Keratinocyte (primary cell): ENCODE results near the gene VPS8. TPM values are rescaled to one million over a fixed set of nuclear protein-coding genes. Genes with fewer than 3 reads are reported as not detected.

Experiments
- DNase-seq: peaks from one replicate; pipeline ENCODE4 v3.0.0-alpha.2; 2011; ENCODE audit warnings: low read depth, missing footprints, low spot score
- FAIRE-seq: peaks from 2 replicates; lab custom pipeline; 2011; peaks lifted over from hg19 to GRCh38; lab: Jason Lieb, UNC
- H2AFZ ChIP-seq: 2 replicates; pipeline ENCODE4 v1.6.0; 2012; ENCODE audit warnings: low read length, control low read depth, inconsistent platforms; ENCODE audit not compliant: control insufficient read depth
- H3K27ac ChIP-seq: 2 replicates; pipeline ENCODE4 v1.5.1; 2011; ENCODE audit warnings: low read length; ENCODE audit not compliant: control insufficient read depth, insufficient read depth
- H3K27me3 ChIP-seq: 3 replicates; pipeline ENCODE4 v1.6.0; 2011; ENCODE audit warnings: low read length; ENCODE audit not compliant: control insufficient read depth, insufficient read depth; ENCODE audit errors: extremely low read depth
- H3K36me3 ChIP-seq, 2 experiments: 2 replicates in 1 of 2; 3 replicates in 1 of 2; pipeline ENCODE4 v1.5.1; 2011; ENCODE audit warnings: low read length in 2 of 2, mild to moderate bottlenecking in 1 of 2; ENCODE audit not compliant: control insufficient read depth in 2 of 2, insufficient read depth in 2 of 2; ENCODE audit errors: extremely low read depth in 1 of 2
- H3K4me1 ChIP-seq: 3 replicates; pipeline ENCODE4 v1.5.1; 2011; ENCODE audit warnings: low read length; ENCODE audit not compliant: control insufficient read depth, insufficient read depth; ENCODE audit errors: extremely low read depth
- H3K4me2 ChIP-seq: 3 replicates; pipeline ENCODE4 v1.6.0; 2011; ENCODE audit warnings: low read depth, low read length; ENCODE audit not compliant: control insufficient read depth, insufficient read depth; ENCODE audit errors: extremely low read depth
- H3K4me3 ChIP-seq, 3 experiments: fragments of 200-600 bp in 1 of 3; sonication (generic) in 1 of 3; 2 replicates in 2 of 3; 3 replicates in 1 of 3; pipeline ENCODE4 v1.5.1; 2011 to 2016; ENCODE audit warnings: low read length in 3 of 3, mild to moderate bottlenecking in 3 of 3, control low read depth in 2 of 3, inconsistent platforms in 1 of 3, low read depth in 1 of 3, mixed read lengths in 1 of 3, mixed run types in 1 of 3, moderate library complexity in 1 of 3; ENCODE audit not compliant: control insufficient read depth in 2 of 3, insufficient read depth in 2 of 3; ENCODE audit errors: extremely low read depth in 1 of 3
- H3K79me2 ChIP-seq: 2 replicates; pipeline ENCODE4 v1.6.0; 2012; ENCODE audit warnings: low read length; ENCODE audit not compliant: control insufficient read depth, insufficient read depth
- H3K9ac ChIP-seq: 3 replicates; pipeline ENCODE4 v1.6.0; 2011; ENCODE audit warnings: low read length; ENCODE audit not compliant: control insufficient read depth, insufficient read depth; ENCODE audit errors: extremely low read depth
- H3K9me1 ChIP-seq: 3 replicates; pipeline ENCODE4 v1.6.0; 2011; ENCODE audit warnings: low read length; ENCODE audit not compliant: control insufficient read depth, insufficient read depth; ENCODE audit errors: extremely low read depth
- H3K9me3 ChIP-seq: 2 replicates; pipeline ENCODE4 v1.5.1; 2012; ENCODE audit warnings: low read depth, low read length; ENCODE audit not compliant: control insufficient read depth
- H4K20me1 ChIP-seq: 3 replicates; pipeline ENCODE4 v1.6.0; 2011; ENCODE audit warnings: low read length; ENCODE audit not compliant: control insufficient read depth, insufficient read depth; ENCODE audit errors: extremely low read depth
- CTCF ChIP-seq, 3 experiments: IDR thresholded peaks in 1 of 3; conservative IDR thresholded peaks in 1 of 3; optimal IDR thresholded peaks in 1 of 3; 2 replicates in 2 of 3; 3 replicates in 1 of 3; pipeline versions ENCODE3 to v1.5.1; 2011; ENCODE audit warnings: low read length in 3 of 3, mild to moderate bottlenecking in 3 of 3, moderate library complexity in 2 of 3, control low read depth in 1 of 3, inconsistent platforms in 1 of 3; ENCODE audit not compliant: insufficient read depth in 2 of 3; ENCODE audit errors: extremely low read depth in 1 of 3
- EZH2 ChIP-seq: IDR thresholded peaks from one replicate; pipeline ENCODE4 v1.6.1; 2012; ENCODE audit warnings: inconsistent platforms, mild to moderate bottlenecking, low read length, moderate library complexity
- dilution Hi-C: fragments of 300-500 bp; cut with MboI; formaldehyde crosslinking; loops from one replicate; pipeline ENCODE4 v1.7.0; 2020; ENCODE audit warnings: low sequenced_read_pairs; ENCODE audit not compliant: extremely low pct_ligation_motif_present
- polyA plus RNA-seq, 5 experiments: library from polyadenylated mRNA; depleted of rRNA in 3 of 5; stranded (reverse) in 3 of 5; stranded (forward) in 1 of 5; unstranded in 1 of 5; fragments of >200 nt; gene quantifications; 1 replicate in 1 of 5; 2 replicates in 3 of 5; 3 replicates in 1 of 5; pipeline versions ENCODE4 v1.2.1 to v1.2.3, GENCODE V29; 2011 to 2012; ENCODE audit warnings: missing spikeins in 2 of 5, low read depth in 1 of 5, low replicate concordance in 1 of 5

Gene VPS8
- polyA plus RNA-seq, 1 donor (not counting 4 experiments of a cell fraction or from before 2014, with no cell fraction given), result 28.4 TPM

- peak overlapping the region; percentile 67 for H3K9ac ChIP-seq
- H3K4me1 ChIP-seq, result peaks cover 36% of the 10 kb centered on the region
- peak overlapping the region; percentile 50 for H3K4me2 ChIP-seq
- no peaks in the 10 kb centered on the region for H3K79me2 ChIP-seq
- H3K36me3 ChIP-seq, result no peaks in the 10 kb centered on the region
- no peak overlapping the region for H2AFZ ChIP-seq
- no peaks in the 10 kb centered on the region for H3K27me3 ChIP-seq
- H3K9me1 ChIP-seq, result no peaks in the 10 kb centered on the region
- TF ChIP-seq CTCF (optimal IDR thresholded peaks at IDR 0.05 in 1 of 3, IDR thresholded peaks at IDR 0.05 in 1 of 3, conservative IDR thresholded peaks at IDR 0.05 in 1 of 3; ENCODE audit: extremely low read depth in 1 of 3, insufficient read depth in 2 of 3, low read length in 3 of 3) (no peak), EZH2 (no peak)
- peak; percentile 91 for DNase-seq
- no peaks in the 10 kb centered on the region for H3K9me3 ChIP-seq
- H3K27ac ChIP-seq, result peak overlapping the region; percentile 89
- FAIRE-seq, result peak; percentile 92
- dilution Hi-C loops, result no loop called here
- no peaks in the 10 kb centered on the region for H4K20me1 ChIP-seq
- peak overlapping the region in 1 of 3 experiments; percentile 3 for H3K4me3 ChIP-seq
These were observed 46.8 kb upstream of the VPS8 start for GRCh38 chr3:184765047-184765729.

- Histone ChIP-seq H4K20me1 (no peaks in the 10 kb centered on the region), H3K4me2 (peak overlapping the region; percentile 50), H3K27ac (peak overlapping the region; percentile 89), H3K36me3 (no peaks in the 10 kb centered on the region), H3K9me3 (no peaks in the 10 kb centered on the region), H3K79me2 (no peaks in the 10 kb centered on the region), H3K9me1 (no peaks in the 10 kb centered on the region), H2AFZ (peak overlapping the region; percentile 2), H3K4me1 (peaks cover 31% of the 10 kb centered on the region), H3K4me3 (peak overlapping the region in 1 of 3 experiments; percentile 3), H3K9ac (peak overlapping the region; percentile 67), H3K27me3 (no peaks in the 10 kb centered on the region)
- TF ChIP-seq EZH2 (no peak), CTCF (optimal IDR thresholded peaks at IDR 0.05 in 1 of 3, IDR thresholded peaks at IDR 0.05 in 1 of 3, conservative IDR thresholded peaks at IDR 0.05 in 1 of 3; ENCODE audit: extremely low read depth in 1 of 3, insufficient read depth in 2 of 3, low read length in 3 of 3) (no peak)
- FAIRE-seq (no peak), DNase-seq (peak; percentile 77)
- dilution Hi-C loops, result no loop called here
These were observed 46.3 kb upstream of the VPS8 start for GRCh38 chr3:184765730-184766074.
